CD14-positive monocyte (primary cell): ENCODE results near the gene RAB4B. TPM values are rescaled to one million over a fixed set of nuclear protein-coding genes. Genes with fewer than 3 reads are reported as not detected.

Experiments
- DNase-seq, 3 donors: peaks; one replicate each; pipeline ENCODE4 v3.0.0-alpha.2; 2011 to 2022
- H2AFZ ChIP-seq: 2 replicates; pipeline ENCODE4 v1.6.0; 2012; ENCODE audit warnings: mild to moderate bottlenecking, low read depth, low read length, inconsistent platforms; ENCODE audit not compliant: insufficient read depth, poor library complexity, severe bottlenecking
- H3K27ac ChIP-seq, 2 donors: 1 replicate in 1 of 2; 2 replicates in 1 of 2; pipeline ENCODE4 v1.5.1; 2012 to 2013; ENCODE audit warnings: low read length in 2 of 2, control low read depth in 1 of 2, inconsistent platforms in 1 of 2, low read depth in 1 of 2, mild to moderate bottlenecking in 1 of 2
- H3K27me3 ChIP-seq, 2 donors: one replicate each; pipeline versions ENCODE4 v1.6.0 to v1.6.1; 2011 to 2013; ENCODE audit warnings: low read length in 2 of 2; ENCODE audit not compliant: control insufficient read depth in 2 of 2, insufficient read depth in 2 of 2
- H3K36me3 ChIP-seq, 2 donors: replicated peaks in 1 of 2; 1 replicate in 1 of 2; 2 replicates in 1 of 2; pipeline versions ENCODE4 v1.5.1 to v1.6.1; 2012 to 2013; ENCODE audit warnings: low read length in 2 of 2, control low read depth in 1 of 2, inconsistent platforms in 1 of 2, mild to moderate bottlenecking in 1 of 2; ENCODE audit not compliant: insufficient read depth in 2 of 2, control insufficient read depth in 1 of 2
- H3K4me1 ChIP-seq, 2 donors: 1 replicate in 1 of 2; 2 replicates in 1 of 2; pipeline versions ENCODE4 v1.5.1 to v1.6.1; 2012 to 2013; ENCODE audit warnings: low read length in 2 of 2, control low read depth in 1 of 2, inconsistent platforms in 1 of 2, mild to moderate bottlenecking in 1 of 2, moderate library complexity in 1 of 2; ENCODE audit not compliant: insufficient read depth in 2 of 2, control insufficient read depth in 1 of 2
- H3K4me2 ChIP-seq: replicated peaks from 2 replicates; pipeline ENCODE3; 2012; ENCODE audit warnings: low read length, moderate library complexity, mild to moderate bottlenecking; ENCODE audit not compliant: poor library complexity, severe bottlenecking; ENCODE audit errors: extremely low read depth
- H3K4me3 ChIP-seq, 3 experiments: fragments of 200-600 bp in 1 of 3; sonication (generic) in 1 of 3; replicated peaks in 1 of 3; 1 replicate in 2 of 3; 2 replicates in 1 of 3; pipeline ENCODE4 v1.5.1; 2011 to 2013; ENCODE audit warnings: low read length in 3 of 3, mild to moderate bottlenecking in 3 of 3, control low read depth in 2 of 3, low read depth in 2 of 3, inconsistent platforms in 1 of 3, moderate library complexity in 1 of 3
- H3K79me2 ChIP-seq: 2 replicates; pipeline ENCODE4 v1.6.0; 2012; ENCODE audit warnings: mild to moderate bottlenecking, control low read depth, inconsistent platforms, low read length, moderate library complexity; ENCODE audit not compliant: insufficient read depth
- H3K9ac ChIP-seq: 2 replicates; pipeline ENCODE4 v1.6.0; 2017; ENCODE audit warnings: low read length, mild to moderate bottlenecking; ENCODE audit not compliant: insufficient read depth, poor library complexity, severe bottlenecking
- H3K9me3 ChIP-seq, 2 donors: replicated peaks in 1 of 2; 1 replicate in 1 of 2; 2 replicates in 1 of 2; pipeline versions ENCODE4 v1.5.1 to v1.6.1; 2012 to 2013; ENCODE audit warnings: low read length in 2 of 2, control low read depth in 1 of 2; ENCODE audit not compliant: control insufficient read depth in 1 of 2, insufficient read depth in 1 of 2
- H4K20me1 ChIP-seq: 2 replicates; pipeline ENCODE4 v1.6.0; 2012; ENCODE audit warnings: mild to moderate bottlenecking, low read length, control low read depth, moderate library complexity; ENCODE audit not compliant: insufficient read depth
- H3K27ac Mint-ChIP-seq, 7 donors: one replicate each; pipeline ENCODE4 v1.8.0; 2020; ENCODE audit warnings: mild to moderate bottlenecking in 7 of 7, mixed read lengths in 7 of 7, moderate library complexity in 6 of 7, inconsistent platforms in 2 of 7
- H3K27me3 Mint-ChIP-seq, 3 donors: one replicate each; pipeline ENCODE4 v1.8.0; 2021 to 2022; ENCODE audit warnings: low read depth in 3 of 3, mild to moderate bottlenecking in 3 of 3, mixed read lengths in 3 of 3, moderate library complexity in 3 of 3, inconsistent platforms in 1 of 3
- H3K36me3 Mint-ChIP-seq, 2 donors: one replicate each; pipeline ENCODE4 v1.8.0; 2020; ENCODE audit warnings: mixed read lengths in 2 of 2, inconsistent platforms in 1 of 2, mild to moderate bottlenecking in 1 of 2
- H3K4me1 Mint-ChIP-seq: one replicate; pipeline ENCODE4 v1.8.0; 2020; ENCODE audit warnings: mild to moderate bottlenecking, mixed read lengths
- H3K4me3 Mint-ChIP-seq, 2 donors: one replicate each; pipeline ENCODE4 v1.8.0; 2020; ENCODE audit warnings: mild to moderate bottlenecking in 2 of 2, mixed read lengths in 2 of 2, moderate library complexity in 1 of 2
- H3K9me3 Mint-ChIP-seq, 7 donors: one replicate each; pipeline ENCODE4 v1.8.0; 2020 to 2022; ENCODE audit warnings: mixed read lengths in 7 of 7, mild to moderate bottlenecking in 6 of 7, moderate library complexity in 6 of 7, inconsistent platforms in 2 of 7
- WGBS: methylation state at CpG from one replicate; pipeline ENCODE4 v1.1.5; 2013; ENCODE audit warnings: missing lambda C conversion rate; ENCODE audit not compliant: insufficient coverage; 5-methylcytosine and 5-hydroxymethylcytosine counted together
- intact Hi-C, 2 donors: fragments of 100-400 bp; cut with micrococcal nuclease; formaldehyde crosslinking; loops; one replicate each; pipeline versions ENCODE4 v1.15.0 to v1.15.1; 2023
- polyA plus RNA-seq, 3 donors: library from polyadenylated mRNA; depleted of rRNA in 1 of 3; unstranded in 2 of 3; stranded (reverse) in 1 of 3; fragments of 300-500 nt in 2 of 3; fragments of >200 nt in 1 of 3; fragmentation: Illumina TruSeq in 2 of 3; gene quantifications; 1 replicate in 2 of 3; 2 replicates in 1 of 3; pipeline ENCODE4 v1.2.3, GENCODE V29; 2012 to 2021
- TF ChIP-seq, protein P1 (sequence below): fragments of 200-600 bp; IDR thresholded peaks from one replicate; pipeline ENCODE4 v1.8.0; 2022; ENCODE audit warnings: antibody characterized with exemption, mild to moderate bottlenecking

RAB4B gene
- polyA plus RNA-seq, 3 donors: 89.4 to 132 (median 108) TPM

DNA sequence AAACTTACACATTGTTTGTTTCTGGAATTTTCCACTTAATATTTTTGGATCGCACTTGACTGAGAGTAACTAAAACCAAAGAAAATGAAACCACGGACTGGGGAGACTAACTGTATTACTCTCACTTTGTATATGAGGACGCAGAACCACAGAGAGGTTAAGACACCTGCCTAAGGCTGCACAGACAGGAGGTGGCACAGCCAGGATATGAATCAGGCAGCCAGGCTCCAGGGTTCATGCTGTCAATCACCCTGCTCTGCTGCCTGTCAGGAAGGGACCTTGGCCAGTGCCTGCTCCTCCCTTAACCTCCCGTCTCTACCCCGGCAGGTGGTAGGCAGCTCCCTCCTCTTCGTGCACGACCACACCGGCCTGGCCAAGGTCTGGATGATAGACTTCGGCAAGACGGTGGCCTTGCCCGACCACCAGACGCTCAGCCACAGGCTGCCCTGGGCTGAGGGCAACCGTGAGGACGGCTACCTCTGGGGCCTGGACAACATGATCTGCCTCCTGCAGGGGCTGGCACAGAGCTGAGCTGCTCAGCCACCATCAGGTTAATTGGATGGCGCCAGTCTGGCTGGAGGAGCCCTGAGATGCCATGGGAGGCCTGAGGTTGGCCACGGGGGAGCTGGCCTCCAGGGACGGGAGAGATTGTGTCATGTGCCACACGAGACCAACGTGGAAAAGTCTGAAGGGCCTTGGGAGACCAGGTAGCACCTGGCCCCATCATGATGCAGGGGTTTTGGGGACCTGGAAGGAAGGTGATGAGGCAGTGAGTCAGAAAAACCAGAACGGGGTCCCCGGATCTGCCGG, 38.8 kb upstream of the RAB4B start:
- peaks cover 0 to 3% (median 0%) of the 10 kb centered on the region in 3 donors for H3K27me3 Mint-ChIP-seq
- intact Hi-C loops: no loop called here
- Histone ChIP-seq H3K36me3 (peaks cover 60 to 71% of the 10 kb centered on the region in 2 donors), H3K9ac (no peak overlapping the region), H3K27me3 (no peaks in the 10 kb centered on the region), H3K4me1 (no peaks in the 10 kb centered on the region), H3K79me2 (no peaks in the 10 kb centered on the region), H3K27ac (no peak overlapping the region), H3K4me2 (no peak overlapping the region), H3K4me3 (no peak overlapping the region), H2AFZ (no peak overlapping the region), H3K9me3 (no peaks in the 10 kb centered on the region), H4K20me1 (no peaks in the 10 kb centered on the region)
- WGBS: 98% methylated on average over 19 of the region's 22 CpGs
- peaks cover 61 to 81% of the 10 kb centered on the region in 2 donors for H3K36me3 Mint-ChIP-seq
- peak overlapping the region in 2 of 7 donors; percentile 11 to 37 for H3K27ac Mint-ChIP-seq
- H3K4me3 Mint-ChIP-seq: no peak overlapping the region
- H3K4me1 Mint-ChIP-seq: peaks cover 4% of the 10 kb centered on the region
- TF ChIP-seq, protein P1, sequence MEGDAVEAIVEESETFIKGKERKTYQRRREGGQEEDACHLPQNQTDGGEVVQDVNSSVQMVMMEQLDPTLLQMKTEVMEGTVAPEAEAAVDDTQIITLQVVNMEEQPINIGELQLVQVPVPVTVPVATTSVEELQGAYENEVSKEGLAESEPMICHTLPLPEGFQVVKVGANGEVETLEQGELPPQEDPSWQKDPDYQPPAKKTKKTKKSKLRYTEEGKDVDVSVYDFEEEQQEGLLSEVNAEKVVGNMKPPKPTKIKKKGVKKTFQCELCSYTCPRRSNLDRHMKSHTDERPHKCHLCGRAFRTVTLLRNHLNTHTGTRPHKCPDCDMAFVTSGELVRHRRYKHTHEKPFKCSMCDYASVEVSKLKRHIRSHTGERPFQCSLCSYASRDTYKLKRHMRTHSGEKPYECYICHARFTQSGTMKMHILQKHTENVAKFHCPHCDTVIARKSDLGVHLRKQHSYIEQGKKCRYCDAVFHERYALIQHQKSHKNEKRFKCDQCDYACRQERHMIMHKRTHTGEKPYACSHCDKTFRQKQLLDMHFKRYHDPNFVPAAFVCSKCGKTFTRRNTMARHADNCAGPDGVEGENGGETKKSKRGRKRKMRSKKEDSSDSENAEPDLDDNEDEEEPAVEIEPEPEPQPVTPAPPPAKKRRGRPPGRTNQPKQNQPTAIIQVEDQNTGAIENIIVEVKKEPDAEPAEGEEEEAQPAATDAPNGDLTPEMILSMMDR: no peak
- H3K9me3 Mint-ChIP-seq: peaks cover 0 to 3% (median 0%) of the 10 kb centered on the region in 7 donors
- DNase-seq: no peak

DNA sequence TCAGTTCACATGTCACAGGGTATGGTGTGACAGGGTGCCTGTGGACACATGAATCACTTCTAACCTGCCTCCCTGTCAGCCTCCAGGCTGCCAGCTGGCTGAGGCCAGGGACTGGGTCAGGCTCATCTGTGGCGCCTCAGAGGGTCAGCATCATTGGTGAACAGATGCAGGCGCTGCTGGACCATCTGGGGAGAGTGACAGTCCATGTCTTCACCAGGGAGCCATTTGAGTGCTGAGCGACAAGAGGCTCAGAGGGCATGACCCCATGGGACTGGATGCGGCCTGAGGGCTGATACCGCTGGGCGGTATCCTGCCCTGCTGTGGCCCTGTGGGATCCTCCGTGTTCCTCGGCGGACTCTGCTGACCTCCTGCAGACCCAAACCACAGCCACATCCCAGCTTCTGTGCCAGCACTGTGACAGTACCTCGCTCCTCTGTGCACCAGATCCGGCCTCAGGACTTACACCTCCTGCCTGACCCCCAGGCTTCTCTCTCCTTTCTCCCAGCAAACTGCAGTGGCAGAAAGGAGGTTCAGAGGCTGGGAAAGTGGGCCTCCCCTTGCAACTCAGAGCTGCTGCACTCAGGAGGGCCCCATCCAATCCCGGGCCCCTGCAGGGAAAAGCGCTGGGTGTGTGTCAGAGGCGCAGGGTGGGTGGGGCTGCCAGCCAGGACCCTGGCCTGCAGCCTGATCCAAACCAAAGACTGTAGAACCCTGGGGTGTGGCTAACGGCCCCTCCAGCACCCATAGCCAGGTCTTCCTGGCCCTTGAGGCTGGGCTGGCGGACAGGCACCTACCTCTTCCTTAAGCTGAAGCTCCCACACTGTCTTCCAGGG, 38.0 kb upstream of the RAB4B start:
- H3K36me3 Mint-ChIP-seq: peaks cover 53 to 73% of the 10 kb centered on the region in 2 donors
- H3K4me1 Mint-ChIP-seq: peaks cover 6% of the 10 kb centered on the region
- H3K4me1 ChIP-seq: no peaks in the 10 kb centered on the region
- no peaks in the 10 kb centered on the region for H3K79me2 ChIP-seq
- no peak for DNase-seq
- H3K4me3 Mint-ChIP-seq: no peak overlapping the region
- peaks cover 0 to 3% (median 0%) of the 10 kb centered on the region in 3 donors for H3K27me3 Mint-ChIP-seq
- no peaks in the 10 kb centered on the region for H3K27me3 ChIP-seq
- 92% methylated on average over 13 of the region's 16 CpGs for WGBS
- peak overlapping the region in 2 of 7 donors; percentile 41 to 52 for H3K27ac Mint-ChIP-seq
- H4K20me1 ChIP-seq: no peaks in the 10 kb centered on the region
- TF ChIP-seq, protein P1: no peak
- H3K9ac ChIP-seq: no peak overlapping the region
- no peak overlapping the region for H2AFZ ChIP-seq
- no peak overlapping the region for H3K4me3 ChIP-seq
- H3K36me3 ChIP-seq: peaks cover 53 to 62% of the 10 kb centered on the region in 2 donors
- peaks cover 0 to 3% (median 0%) of the 10 kb centered on the region in 7 donors for H3K9me3 Mint-ChIP-seq
- peak overlapping the region in 1 of 2 donors; percentile 26 for H3K27ac ChIP-seq
- intact Hi-C loops: no loop called here
- no peak overlapping the region for H3K4me2 ChIP-seq
- no peaks in the 10 kb centered on the region for H3K9me3 ChIP-seq
